Measurements from ENCODE around the gene MYLK.

MYLK gene

DNA sequence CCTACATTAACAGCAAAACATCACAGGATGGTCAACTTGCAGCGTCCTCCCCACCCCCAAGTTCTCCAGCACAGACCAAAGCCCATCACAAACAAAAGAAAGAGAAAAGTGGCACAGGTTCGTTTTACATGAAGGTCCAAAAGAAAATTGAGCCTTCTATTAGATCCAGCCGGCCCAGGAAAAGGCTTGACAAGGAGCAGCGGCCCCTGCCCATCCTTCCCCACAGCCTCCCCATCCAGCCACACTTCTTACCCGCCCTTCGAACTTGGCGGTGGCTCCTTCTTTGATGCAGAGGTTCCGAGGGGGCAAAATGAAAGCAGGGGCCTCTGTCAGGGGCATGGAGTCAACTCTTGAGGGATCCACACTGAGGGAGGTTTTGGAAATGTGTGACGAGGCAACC, 90.7 kb downstream of the MYLK start:
- H3K4me3 ChIP-seq (ENCODE audit: low read depth, low read length): no peak overlapping the region

DNA sequence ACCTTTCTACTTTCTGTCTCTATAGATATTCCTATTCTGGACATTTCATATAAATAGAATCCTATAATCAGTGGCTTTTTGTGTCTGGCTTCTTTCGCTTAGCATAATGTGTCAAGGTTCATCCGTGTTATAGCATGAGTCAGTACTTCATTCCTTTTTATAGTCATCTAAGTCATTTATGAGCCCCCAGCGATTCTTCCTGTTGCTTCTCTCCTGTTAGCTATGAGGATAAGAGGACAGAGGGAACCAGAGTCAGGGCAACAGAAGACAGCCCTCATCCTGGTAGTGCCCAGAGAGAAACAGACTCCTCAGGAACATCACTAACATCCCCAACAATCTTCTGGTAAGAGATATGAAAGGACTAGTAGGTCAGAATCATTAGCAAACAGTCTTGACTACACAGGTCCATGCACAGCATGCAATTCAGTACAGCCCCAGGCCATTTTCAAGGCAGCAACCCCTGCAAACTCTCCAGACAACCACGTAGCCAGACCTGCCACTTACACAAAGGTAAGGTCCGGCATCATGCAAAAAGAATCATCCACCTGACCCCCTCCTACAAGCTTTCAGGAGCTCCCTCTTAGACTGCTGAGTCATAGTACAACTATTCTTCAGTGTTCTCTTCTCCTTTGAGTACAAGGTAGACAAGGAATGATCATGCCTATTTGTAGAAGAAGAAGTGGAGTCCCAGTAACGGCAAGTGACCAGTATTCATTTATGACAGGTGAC, 91.5 kb downstream of the MYLK start:
- no peak overlapping the region for H3K4me3 ChIP-seq (ENCODE audit: low read depth, low read length)

DNA sequence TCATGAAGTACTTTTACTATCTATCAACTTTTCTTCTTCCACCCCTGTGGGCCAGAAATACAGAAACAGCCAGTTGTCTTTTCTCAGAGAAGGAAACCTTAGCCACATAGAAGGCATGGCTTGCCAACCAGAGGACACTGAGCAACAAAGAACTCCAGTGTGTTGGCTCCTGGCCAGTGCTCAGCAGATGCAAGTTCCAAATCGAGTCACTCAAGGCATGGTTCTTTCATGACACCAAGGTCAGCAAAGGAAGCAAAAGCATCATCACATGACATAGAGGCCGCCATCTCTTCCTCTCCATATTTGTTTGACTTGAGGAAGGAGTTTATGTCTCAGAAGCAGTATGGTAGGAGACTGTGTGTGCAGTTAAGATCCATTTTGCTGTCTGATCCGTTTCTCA, 92.2 kb downstream of the MYLK start:
- no peak overlapping the region for H3K4me3 ChIP-seq (ENCODE audit: low read depth, low read length)

DNA sequence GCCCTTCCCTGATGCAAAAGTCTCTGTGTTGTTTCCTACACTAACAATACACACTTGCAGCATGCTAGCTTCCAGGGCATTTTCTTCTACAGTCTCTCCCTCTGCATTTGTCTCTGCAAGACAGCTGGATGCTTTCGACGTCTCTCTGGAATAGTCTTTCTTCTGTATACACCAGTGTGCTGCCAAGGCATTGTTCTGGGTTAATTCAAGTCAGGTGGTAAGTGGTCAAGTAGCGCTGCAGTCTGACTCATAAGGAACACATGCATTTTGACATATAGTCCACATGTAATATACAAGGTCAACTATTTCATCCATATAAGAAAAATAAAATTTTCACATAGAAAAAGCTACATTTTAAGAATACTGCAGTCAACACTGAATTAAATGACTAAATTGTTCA, 92.7 kb downstream of the MYLK start:
- no peak overlapping the region for H3K4me3 ChIP-seq (ENCODE audit: low read depth, low read length)

DNA sequence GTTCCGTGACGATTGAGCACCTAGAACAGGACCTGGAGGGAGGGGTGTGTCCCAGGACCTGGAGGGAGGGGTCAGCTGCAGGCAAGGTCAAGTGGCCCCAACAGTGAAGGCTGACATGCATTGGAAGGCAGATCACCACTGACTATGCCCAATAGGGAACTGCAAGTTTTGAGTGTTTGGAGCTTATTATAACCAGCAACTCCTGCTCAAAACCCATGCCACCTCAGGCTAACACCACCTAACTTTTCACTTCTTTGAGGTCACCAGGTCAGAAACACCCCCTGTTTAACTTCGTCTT, 93.1 kb downstream of the MYLK start:
- no peak overlapping the region for H3K4me3 ChIP-seq (ENCODE audit: low read depth, low read length)

DNA sequence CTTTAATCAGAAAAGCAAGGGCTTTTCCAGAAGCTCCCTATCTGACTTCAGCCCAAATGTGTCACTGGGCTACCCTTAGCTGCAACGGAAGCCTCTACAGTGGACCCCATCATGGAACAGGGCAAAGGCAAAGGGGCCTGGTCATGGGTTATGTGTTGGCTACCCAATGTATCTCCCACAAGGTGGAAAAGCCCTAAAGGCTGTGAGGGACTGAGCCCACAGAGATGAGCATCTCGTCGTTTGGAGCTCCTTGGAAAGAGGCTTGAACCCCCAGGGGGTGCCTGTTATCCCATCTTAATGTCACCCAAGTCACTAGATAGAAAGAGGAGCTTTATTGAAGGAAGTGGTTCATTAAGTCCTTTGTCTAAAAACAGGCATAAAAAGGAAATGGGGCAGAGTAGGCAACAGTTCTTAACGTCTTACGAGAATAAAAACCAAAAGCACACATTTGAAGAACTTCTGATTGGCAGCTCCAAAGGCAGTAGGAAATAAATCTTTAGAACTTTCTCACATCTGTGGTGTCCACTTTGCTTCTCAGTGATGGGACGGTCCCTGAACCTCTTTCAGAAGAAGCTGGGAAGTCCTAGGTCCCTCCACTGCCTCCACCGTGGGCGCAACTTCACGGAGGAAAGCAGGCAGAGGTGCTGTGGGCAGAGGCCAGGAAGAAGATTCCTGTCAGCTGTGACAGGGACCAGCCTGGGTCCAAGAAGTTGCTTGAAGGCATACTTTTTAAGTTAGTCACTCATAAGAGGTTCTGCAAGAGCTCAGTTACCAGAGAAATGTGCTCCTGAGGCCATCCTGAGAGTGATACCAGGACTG, 93.7 kb downstream of the MYLK start:
- H3K4me3 ChIP-seq (ENCODE audit: low read depth, low read length): no peak overlapping the region

DNA sequence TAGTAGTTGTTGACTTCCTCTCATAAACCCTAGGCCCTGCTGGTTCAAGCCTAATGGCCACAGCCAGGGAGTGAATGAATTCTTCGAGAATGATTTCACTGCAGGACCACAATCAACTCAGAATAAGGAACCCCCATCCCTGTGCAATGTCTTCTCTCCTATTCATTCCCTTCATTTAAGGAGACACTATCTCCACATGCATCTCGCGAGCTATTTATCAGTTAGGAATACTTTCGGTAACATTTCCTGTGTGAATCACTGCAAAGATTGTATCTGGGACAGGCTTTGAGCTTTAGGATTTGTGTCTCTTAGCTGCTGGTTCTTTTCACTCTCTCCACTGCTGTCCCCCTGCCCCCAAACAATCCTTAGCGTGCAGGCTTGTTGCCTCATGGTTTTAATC, 94.4 kb downstream of the MYLK start:
- no peak overlapping the region for H3K4me3 ChIP-seq (ENCODE audit: low read depth, low read length)

DNA sequence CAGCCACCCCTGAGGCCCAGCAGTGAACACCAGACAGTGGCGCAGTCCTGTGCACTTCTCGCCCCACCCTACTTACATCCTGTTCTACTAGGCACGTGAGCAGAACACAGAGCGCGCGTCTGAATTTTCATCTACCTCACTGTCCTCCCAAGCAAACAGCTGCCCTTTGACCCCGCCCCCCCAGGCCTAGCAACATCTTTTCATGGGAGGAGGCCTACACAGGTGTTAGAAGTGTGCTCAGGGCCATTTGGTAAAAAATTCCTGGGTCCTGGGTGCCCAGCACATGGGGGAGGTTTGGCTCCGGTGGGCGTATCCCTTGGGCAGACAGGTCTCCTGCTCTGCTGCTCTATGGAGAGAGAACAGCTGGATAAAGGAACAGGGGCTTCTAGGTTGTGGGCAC, 95.0 kb downstream of the MYLK start:
- no peak overlapping the region for H3K4me3 ChIP-seq (ENCODE audit: low read depth, low read length)

DNA sequence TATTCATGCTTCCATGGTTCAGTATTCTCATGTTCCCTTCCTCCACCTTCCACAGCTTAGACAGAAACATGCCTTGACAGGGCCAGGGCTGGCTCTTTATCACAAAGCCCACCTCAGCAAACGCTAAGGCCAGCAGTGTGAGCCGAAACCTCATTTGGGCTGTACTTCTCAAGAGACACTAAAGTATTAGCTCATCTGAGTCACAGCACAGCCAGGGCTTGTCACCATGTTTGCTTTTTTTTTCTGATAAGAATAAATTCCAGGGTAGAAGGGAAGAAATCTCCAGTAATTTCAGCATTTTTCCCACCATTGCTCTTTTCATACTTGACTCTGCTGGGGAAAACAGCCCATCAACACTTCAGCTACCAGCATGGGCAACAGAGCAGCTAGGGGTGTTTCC, 95.4 kb downstream of the MYLK start:
- H3K4me3 ChIP-seq (ENCODE audit: low read depth, low read length): no peak overlapping the region

DNA sequence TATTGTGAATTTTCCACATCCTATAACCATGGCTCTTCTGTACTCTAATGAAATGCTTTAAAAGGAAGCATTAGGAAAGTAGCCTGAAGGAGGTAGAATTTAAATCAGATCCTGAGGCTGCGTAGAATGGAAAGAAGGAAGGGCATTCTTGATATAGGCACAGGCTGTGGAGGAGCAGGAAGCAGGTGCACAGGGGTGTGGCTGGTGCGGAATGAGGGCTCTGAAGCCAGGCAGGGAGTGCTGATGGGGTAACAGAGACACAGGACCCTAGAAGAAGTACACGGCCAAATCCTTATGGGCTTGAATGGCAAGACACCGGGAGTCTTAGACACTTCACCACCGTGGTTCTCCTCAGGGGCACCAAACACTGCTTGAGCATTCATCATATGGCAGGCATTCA, 97.0 kb downstream of the MYLK start:
- H3K4me3 ChIP-seq (ENCODE audit: low read depth, low read length): no peak overlapping the region

DNA sequence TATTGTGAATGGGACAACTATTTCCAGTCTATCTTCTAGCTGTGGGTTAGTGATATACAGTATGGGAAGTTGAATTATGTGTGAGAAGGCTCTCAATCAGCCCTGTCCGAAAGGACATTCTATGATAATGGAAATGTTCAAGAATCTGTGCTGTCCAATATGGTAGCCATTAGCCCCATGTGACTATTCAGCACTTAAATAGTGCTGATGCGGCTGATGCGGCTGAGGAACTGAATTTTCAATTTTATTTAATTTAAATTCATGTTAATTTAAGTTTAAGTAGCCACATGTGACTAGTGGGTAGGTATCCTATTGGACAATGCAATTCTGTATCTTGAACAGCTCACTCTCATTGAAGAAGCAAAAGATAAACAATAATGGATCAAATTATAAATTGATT, 98.5 kb downstream of the MYLK start:
- H3K4me3 ChIP-seq (ENCODE audit: low read depth, low read length): no peak overlapping the region

DNA sequence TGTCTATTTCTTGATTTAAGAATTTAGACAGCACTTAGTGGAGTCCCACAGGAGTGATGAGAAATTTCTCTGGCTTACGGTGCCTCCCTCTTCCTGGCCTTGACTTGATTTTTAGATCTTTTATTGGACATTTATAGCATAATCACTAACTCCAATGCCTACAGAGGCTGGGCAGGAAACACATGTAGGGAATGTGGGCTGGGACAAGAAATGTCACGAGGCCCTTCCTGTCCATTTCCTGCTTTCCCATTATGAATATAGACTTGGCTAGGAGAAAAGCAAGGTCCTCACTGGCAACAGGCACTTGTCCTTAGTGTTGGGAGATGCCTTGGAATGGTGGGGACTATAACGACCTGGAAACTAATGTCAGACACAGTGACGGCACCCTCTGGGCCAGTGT, 100.3 kb downstream of the MYLK start:
- no peak overlapping the region for H3K4me3 ChIP-seq (ENCODE audit: low read depth, low read length)

DNA sequence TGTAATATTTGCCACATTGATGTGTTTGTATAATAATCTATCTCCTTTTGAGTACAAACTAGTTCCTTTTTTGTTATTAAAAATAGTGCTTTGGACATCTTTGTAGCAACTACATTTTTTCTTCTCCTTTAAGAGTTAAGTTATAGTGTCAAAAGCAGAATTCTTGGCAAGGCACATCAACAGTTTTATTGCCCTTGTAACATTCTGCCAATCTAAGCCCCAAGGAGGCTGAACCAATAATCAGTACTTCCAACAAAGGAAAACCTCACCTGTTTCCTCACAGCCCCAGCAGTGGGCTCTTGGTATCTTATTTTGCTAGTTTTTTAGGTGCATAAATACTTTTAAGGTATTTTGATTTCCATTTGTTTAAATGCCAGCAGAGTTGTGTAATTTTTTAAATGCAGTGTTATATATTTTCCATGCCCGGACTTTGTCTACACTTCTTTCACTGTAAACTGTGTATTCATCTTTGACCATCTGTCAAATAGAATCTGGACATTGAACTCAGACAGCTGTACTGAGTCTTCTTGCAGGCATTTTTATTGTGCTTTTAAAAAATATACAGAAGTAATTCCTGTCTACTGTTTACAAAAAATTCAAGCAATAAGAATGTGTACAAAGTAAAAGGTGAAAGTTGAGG, 101.0 kb downstream of the MYLK start:
- H3K4me3 ChIP-seq (ENCODE audit: low read depth, low read length): no peak overlapping the region

DNA sequence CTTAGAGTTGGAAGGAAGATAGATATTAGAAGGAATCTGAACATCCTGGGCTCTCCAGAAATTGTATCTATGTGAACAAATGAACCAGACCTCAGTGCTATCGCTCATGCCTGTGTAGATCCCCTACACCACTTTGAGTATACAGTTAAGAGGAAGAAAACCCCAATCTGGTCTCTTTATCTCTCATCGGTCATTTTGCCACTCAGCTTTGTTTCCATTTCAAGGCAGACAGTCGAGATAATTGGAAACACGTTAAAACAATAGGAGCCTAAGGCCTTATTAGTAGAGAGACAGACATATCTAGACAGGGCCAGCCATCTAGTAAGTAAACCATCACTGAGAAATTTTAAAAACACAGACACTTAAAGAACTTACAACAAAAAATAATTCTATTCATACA, 101.6 kb downstream of the MYLK start:
- no peak overlapping the region for H3K4me3 ChIP-seq (ENCODE audit: low read depth, low read length)

DNA sequence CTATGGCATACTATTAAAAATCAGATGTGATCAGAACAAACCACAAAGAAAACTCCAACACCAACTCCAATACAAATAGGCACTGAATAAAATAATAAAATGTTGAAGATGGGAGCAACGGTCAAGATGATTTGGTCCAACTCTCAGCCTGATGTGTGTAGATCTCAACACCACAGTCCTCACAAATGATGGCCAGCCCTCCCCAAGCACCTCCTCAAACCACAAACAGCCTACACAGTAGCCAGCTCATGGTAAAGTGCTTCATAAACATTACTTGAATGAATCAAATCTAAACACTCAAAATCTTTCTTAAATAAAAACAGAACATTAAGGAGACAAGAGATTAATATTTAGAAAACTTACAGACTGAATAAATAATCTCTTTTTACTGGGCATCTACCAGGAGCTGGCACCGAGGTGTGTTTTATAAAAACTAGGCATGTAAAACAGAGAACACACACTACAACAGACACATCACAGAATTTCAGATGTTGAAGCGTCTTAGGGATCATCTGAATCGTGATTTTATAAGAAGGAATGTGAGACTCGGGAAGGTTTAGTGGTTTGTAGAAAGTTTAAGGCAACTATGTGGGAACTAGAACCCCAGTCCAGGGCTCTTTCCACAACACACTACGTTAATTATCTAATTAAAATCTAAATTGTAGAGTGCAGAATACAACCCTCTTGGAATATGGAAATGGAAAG, 102.4 kb downstream of the MYLK start:
- H3K4me3 ChIP-seq (ENCODE audit: low read depth, low read length): no peak overlapping the region

DNA sequence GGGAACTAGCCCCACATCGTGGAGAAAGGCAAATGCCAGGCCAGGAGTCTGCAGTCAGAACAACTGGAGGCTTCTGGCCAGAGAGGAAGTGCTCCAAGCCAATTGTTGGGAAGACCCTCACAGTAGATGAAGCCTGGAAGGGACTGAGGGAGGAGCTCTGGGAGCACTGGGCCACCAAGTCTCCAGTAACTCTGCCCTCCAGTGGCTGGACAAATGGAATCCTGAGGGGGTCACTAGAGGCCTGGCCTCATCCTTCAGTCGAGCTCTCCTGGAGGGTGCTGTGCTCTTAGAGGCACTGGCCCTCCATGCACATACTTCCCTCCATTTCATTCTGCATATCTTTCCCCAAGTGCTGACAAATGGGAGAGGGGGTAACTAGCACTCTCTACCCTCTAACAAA, 103.0 kb downstream of the MYLK start:
- no peak overlapping the region for H3K4me3 ChIP-seq (ENCODE audit: low read depth, low read length)

DNA sequence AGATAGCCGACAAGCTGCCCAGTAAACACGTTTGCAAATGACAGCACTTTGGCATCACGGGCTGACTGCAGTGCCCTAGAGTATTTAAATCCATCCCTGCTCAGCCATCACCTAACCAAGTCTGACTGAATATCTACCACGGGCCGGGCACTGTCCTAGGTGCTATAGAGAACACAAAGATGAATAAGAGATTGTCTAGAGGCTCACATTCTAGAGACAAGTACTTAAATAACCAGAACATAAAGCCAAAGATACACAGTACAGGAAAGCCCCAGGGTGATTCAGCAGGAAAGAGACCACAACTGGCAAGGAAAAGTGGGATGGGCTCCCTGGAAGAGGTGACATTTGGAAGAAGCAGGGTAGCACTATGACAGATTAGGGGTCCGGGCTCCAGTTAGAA, 103.5 kb downstream of the MYLK start:
- H3K4me3 ChIP-seq (ENCODE audit: low read depth, low read length): no peak overlapping the region

DNA sequence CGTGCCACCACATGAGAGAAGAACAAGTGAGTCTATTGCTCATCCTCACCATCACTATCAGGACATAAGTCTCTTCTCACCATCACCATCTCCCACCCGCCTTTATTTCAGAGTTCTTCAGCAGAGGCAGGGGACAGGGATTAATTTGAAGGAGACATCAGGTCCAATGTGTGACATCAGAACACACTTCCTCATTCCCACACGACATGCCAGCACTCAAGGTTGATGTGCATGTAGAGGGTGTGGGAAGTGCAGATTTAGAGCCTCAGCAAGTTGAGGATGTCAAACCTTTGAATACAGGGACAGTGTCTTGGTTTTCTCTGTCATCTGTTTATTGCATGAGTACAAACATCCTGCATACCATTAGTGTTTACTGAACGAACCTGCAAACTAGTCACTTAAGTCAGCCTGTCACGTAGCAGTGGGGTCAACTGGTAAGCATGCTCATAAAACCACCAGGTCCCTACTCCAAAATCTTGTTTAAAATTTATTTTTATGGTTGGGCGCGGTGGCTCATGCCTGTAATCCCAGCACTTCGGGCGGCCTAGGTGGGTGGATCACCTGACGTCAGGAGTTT, 104.4 kb downstream of the MYLK start:
- no peak overlapping the region for H3K4me3 ChIP-seq (ENCODE audit: low read depth, low read length)

DNA sequence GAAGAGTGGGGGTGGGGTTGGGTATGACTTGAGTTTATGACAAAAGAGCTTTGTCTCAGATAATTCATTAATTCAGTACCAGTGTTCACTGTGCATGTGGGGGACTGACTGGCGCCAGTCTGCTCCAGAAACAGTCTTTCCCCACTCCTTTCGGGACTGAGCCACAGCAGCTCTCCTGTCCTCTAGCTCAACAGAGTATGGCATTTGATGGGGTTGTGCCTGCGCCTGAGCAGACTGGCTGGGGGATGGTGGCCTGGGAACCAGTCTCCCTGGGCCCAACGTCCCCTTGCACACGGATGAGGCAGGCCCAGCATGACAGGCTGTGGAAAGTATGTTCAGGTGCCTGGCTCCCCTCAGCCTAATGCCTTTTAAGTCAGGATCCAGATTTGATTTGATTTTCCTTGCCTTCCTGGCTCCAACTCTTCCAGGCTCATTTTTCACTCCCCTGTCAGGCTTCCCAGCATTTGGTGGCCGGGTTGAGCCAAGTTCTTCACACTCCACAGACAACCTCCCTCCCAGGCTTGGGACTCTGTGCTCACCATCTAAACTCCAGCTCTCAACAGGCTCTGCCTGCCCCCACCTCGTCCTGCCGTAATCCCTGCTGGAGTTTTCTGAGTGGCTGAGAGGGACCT, 105.0 kb downstream of the MYLK start:
- no peak overlapping the region for H3K4me3 ChIP-seq (ENCODE audit: low read depth, low read length)

DNA sequence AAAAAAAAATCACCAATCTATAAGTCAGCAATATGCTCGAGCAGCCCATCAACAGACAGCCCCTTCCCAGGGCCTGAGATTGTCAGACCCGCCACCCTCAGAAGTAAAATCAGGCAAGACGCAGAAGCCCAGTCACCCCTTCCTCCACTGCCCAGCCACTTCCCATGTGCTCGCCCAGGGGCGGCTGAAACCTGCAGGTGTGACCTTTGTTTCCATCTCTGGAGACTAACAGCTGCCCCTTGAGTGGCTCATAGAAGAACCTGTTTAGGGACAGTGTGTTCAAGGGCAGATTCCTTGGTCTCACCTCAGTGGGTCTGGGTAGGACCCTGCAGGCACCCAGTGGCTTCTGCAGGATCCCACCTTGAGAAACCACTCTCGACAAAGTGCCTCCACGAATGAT, 105.6 kb downstream of the MYLK start:
- H3K4me3 ChIP-seq (ENCODE audit: low read depth, low read length): no peak overlapping the region

Data from iPS-11a (cell line).